HG03135 (cell line): ENCODE measurements around the gene KLF13.

Experiments used
- ATAC-seq: cut with Tn5 transposase; IDR thresholded peaks from one replicate; pipeline ENCODE4 v1.9.1; 2021; ENCODE audit warnings: mild to moderate bottlenecking, moderate library complexity; ENCODE audit not compliant: unreplicated experiment

Gene KLF13

GRCh38 chr15:31377030-31377429 is 50.4 kb downstream of the KLF13 start:
- no peak for ATAC-seq

- no peak for ATAC-seq
Observed at GRCh38 chr15:31378363-31378903, 51.8 kb downstream of the KLF13 start.

GRCh38 chr15:31379042-31379441 is 52.4 kb downstream of the KLF13 start:
- ATAC-seq = no peak

GRCh38 chr15:31379577-31379976 is 52.9 kb downstream of the KLF13 start:
- ATAC-seq = no peak

- ATAC-seq = no peak
Observed at GRCh38 chr15:31381801-31382712, 55.4 kb downstream of the KLF13 start.

- no peak for ATAC-seq
Observed at GRCh38 chr15:31382713-31383045, 56.0 kb downstream of the KLF13 start.

GRCh38 chr15:31383139-31383538 is 56.5 kb downstream of the KLF13 start:
- ATAC-seq = no peak

GRCh38 chr15:31384568-31384967 is 57.9 kb downstream of the KLF13 start:
- no peak for ATAC-seq

- no peak for ATAC-seq
Observed at GRCh38 chr15:31385736-31386135, 59.1 kb downstream of the KLF13 start.

- no peak for ATAC-seq
Observed at GRCh38 chr15:31387092-31387478, 60.5 kb downstream of the KLF13 start.

GRCh38 chr15:31387479-31388118 is 61.0 kb downstream of the KLF13 start:
- ATAC-seq = no peak

- ATAC-seq = no peak
Observed at GRCh38 chr15:31389576-31389975, 62.9 kb downstream of the KLF13 start.

- ATAC-seq = no peak
Observed at GRCh38 chr15:31390029-31390428, 63.4 kb downstream of the KLF13 start.

GRCh38 chr15:31390777-31391486 is 64.3 kb downstream of the KLF13 start:
- no peak for ATAC-seq

GRCh38 chr15:31391687-31392671 is 65.3 kb downstream of the KLF13 start:
- peak; percentile 74 for ATAC-seq

GRCh38 chr15:31392761-31393401 is 66.2 kb downstream of the KLF13 start:
- ATAC-seq = peak; percentile 41

GRCh38 chr15:31393444-31394091 is 66.9 kb downstream of the KLF13 start:
- no peak for ATAC-seq

- ATAC-seq = no peak
Observed at GRCh38 chr15:31396881-31397560, 70.4 kb downstream of the KLF13 start.
